ENCODE measurements around the gene ASB7.
A peak's percentile ranks its signal among the peaks of the same experiment; 100 is the strongest.

The ASB7 gene

DNA sequence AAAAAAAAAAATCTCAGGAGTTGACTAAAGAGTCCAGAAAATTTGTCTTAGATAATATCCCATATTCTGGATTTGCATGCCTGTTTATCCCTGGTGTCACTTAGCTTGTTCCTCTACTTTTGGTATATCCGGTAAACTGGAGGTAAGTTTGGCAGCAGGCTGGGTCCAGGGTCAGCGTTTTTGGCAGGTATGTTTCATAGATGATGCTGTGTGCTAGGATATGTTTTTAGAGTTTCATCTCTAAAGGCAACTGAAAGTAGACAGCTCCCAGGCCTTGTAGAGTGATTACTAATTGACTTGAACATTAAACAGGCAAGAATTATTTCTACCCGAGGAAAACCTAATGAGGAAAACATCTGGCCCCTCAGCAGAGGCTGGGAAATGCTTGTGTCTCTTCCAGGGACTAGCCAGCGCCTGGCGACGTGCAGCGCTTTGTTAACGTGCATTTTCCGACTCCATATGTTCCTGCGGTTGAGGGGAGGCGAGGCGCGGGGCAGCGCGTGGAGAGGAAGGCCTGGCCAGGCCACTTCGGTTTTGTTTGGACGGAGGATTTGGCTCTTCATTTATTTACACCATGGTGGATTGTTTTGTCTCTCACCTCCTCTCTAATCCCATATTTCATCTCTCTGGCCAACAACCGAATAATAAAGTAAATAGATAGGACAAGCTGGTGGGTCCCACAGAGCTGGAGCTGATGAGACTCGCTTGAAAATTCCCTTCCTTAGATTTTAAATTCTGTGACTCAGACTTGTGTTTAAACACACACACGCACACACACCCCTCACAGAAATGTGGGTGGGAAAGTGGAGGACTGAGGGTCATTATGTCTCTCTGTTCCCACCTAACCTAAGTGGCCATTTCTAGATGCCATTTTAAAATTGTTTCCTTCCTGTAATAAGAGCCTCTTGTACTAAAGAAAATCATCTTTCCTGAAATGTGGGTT lies 65.3 kb downstream of the ASB7 start:
- Histone ChIP-seq H2AK5ac (ENCODE audit: low read depth, low read length) (no peak overlapping the region), H3K18ac (ENCODE audit: low read length) (no peak overlapping the region), H3K4ac (ENCODE audit: low read length) (no peak overlapping the region), H3K4me3 (ENCODE audit: low read length in 2 of 2) (no peak overlapping the region), H2BK120ac (ENCODE audit: low read depth, low read length) (no peak overlapping the region), H3K9ac (ENCODE audit: low read depth, low read length, poor library complexity) (no peak overlapping the region), H3K4me2 (ENCODE audit: insufficient read depth, low read length, poor library complexity, severe bottlenecking) (no peak overlapping the region), H2BK15ac (ENCODE audit: low read length) (no peak overlapping the region), H2BK12ac (ENCODE audit: low read length) (no peak overlapping the region), H3K36me3 (replicated peaks in 1 of 2; ENCODE audit: control insufficient read depth in 2 of 2, insufficient read depth in 2 of 2, low read length in 2 of 2) (no peaks in the 10 kb centered on the region), H3K14ac (ENCODE audit: low read length) (no peak overlapping the region), H3K79me1 (ENCODE audit: low read depth, low read length) (no peaks in the 10 kb centered on the region), H2BK5ac (ENCODE audit: low read length) (no peak overlapping the region), H2AFZ (ENCODE audit: low read length) (no peak overlapping the region), H3K27me3 (ENCODE audit: control insufficient read depth in 3 of 3, insufficient read depth in 3 of 3, low read depth in 1 of 3, low read length in 3 of 3) (peaks cover 0 to 2% (median 0%) of the 10 kb centered on the region in 3 experiments), H3K23ac (ENCODE audit: low read depth, low read length, poor library complexity) (no peak overlapping the region), H3K9me3 (replicated peaks in 1 of 2; ENCODE audit: control insufficient read depth in 2 of 2, insufficient read depth in 1 of 2, low read depth in 1 of 2, low read length in 2 of 2) (no peaks in the 10 kb centered on the region), H3K4me1 (ENCODE audit: control insufficient read depth in 2 of 2, insufficient read depth in 1 of 2, low read depth in 1 of 2, low read length in 2 of 2) (peaks cover 0 to 9% of the 10 kb centered on the region in 2 donors), H3K27ac (replicated peaks; ENCODE audit: low read length) (no peak overlapping the region), H4K8ac (ENCODE audit: low read depth, low read length) (no peak overlapping the region), H4K91ac (ENCODE audit: low read depth, low read length, poor library complexity) (no peak overlapping the region)
- DNase-seq (ENCODE audit: low spot score) = no peak
- WGBS, 2 donors (ENCODE audit: extremely low coverage in 2 of 2, insufficient read length in 2 of 2, insufficient replicate concordance in 1 of 2) = no CpG with 5 or more reads among the region's 20 CpGs

DNA sequence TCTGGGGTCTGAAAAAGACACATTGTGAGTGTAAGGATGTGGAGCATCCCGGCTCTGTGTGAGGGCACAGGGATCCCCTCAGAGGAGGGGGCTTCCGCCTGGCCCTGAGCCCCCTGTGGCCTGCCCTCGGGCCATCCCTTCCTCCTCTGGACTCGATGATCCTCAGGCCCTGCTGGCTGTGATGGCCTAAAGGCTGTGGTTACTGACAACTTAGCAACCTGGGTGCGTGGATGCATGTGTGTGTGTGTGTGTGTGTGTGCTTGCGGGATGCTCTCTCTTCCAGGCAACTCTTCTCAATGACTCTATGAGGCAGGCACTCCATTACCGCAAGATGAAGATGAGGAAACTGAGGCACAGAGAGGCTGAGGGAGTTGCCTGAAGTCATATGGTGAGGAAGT lies 66.0 kb downstream of the ASB7 start:
- peaks cover 0 to 2% (median 0%) of the 10 kb centered on the region in 3 experiments for H3K27me3 ChIP-seq (ENCODE audit: control insufficient read depth in 3 of 3, insufficient read depth in 3 of 3, low read depth in 1 of 3, low read length in 3 of 3)
- H3K4me1 ChIP-seq (ENCODE audit: control insufficient read depth in 2 of 2, insufficient read depth in 1 of 2, low read depth in 1 of 2, low read length in 2 of 2) = peaks cover 0 to 5% of the 10 kb centered on the region in 2 donors
- no peaks in the 10 kb centered on the region for H3K9me3 ChIP-seq (replicated peaks in 1 of 2; ENCODE audit: control insufficient read depth in 2 of 2, insufficient read depth in 1 of 2, low read depth in 1 of 2, low read length in 2 of 2)
- H3K36me3 ChIP-seq (replicated peaks in 1 of 2; ENCODE audit: control insufficient read depth in 2 of 2, insufficient read depth in 2 of 2, low read length in 2 of 2) = no peaks in the 10 kb centered on the region
- no peak overlapping the region for H3K4me3 ChIP-seq (ENCODE audit: low read length in 2 of 2)
- H2BK15ac ChIP-seq (ENCODE audit: low read length) = no peak overlapping the region
- DNase-seq (ENCODE audit: low spot score) = no peak
- H3K4ac ChIP-seq (ENCODE audit: low read length) = no peak overlapping the region
- no peak overlapping the region for H3K18ac ChIP-seq (ENCODE audit: low read length)
- peak overlapping the region; percentile 73 for H2AK5ac ChIP-seq (ENCODE audit: low read depth, low read length)
- H3K27ac ChIP-seq (replicated peaks; ENCODE audit: low read length) = no peak overlapping the region
- no peak overlapping the region for H2BK12ac ChIP-seq (ENCODE audit: low read length)
- H2BK5ac ChIP-seq (ENCODE audit: low read length) = no peak overlapping the region
- no CpG with 5 or more reads among the region's 7 CpGs for WGBS, 2 donors (ENCODE audit: extremely low coverage in 2 of 2, insufficient read length in 2 of 2, insufficient replicate concordance in 1 of 2)
- H3K79me1 ChIP-seq (ENCODE audit: low read depth, low read length) = no peaks in the 10 kb centered on the region
- H3K4me2 ChIP-seq (ENCODE audit: insufficient read depth, low read length, poor library complexity, severe bottlenecking) = no peak overlapping the region
- H2BK120ac ChIP-seq (ENCODE audit: low read depth, low read length) = no peak overlapping the region
- H3K9ac ChIP-seq (ENCODE audit: low read depth, low read length, poor library complexity) = no peak overlapping the region
- H3K23ac ChIP-seq (ENCODE audit: low read depth, low read length, poor library complexity) = no peak overlapping the region
- no peak overlapping the region for H3K14ac ChIP-seq (ENCODE audit: low read length)
- H4K8ac ChIP-seq (ENCODE audit: low read depth, low read length) = no peak overlapping the region
- peak overlapping the region; percentile 45 for H4K91ac ChIP-seq (ENCODE audit: low read depth, low read length, poor library complexity)
- no peak overlapping the region for H2AFZ ChIP-seq (ENCODE audit: low read length)

DNA sequence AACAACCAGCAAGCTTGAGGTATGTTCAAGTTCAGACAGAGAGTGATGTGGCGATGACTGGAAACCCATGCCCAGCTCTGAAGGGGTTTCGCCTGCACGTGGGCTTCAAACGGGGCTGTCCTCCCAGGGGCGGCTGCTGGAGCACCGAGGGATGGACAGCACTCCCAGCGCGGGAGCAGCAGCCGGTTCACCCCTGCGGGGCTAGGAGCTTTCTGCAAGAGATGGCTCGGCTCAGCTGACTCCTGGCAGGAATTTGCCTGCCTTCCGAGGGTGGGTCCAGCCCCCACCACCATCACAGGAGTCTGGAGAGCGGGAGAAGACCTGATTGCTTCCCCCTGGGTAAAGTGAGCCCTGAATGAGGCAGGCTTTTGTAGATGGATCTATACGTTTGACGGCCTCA lies 66.9 kb downstream of the ASB7 start:
- H3K27me3 ChIP-seq (ENCODE audit: control insufficient read depth in 3 of 3, insufficient read depth in 3 of 3, low read depth in 1 of 3, low read length in 3 of 3) = peaks cover 0 to 2% (median 0%) of the 10 kb centered on the region in 3 experiments
- H3K4me2 ChIP-seq (ENCODE audit: insufficient read depth, low read length, poor library complexity, severe bottlenecking) = no peak overlapping the region
- no peak overlapping the region for H3K4me3 ChIP-seq (ENCODE audit: low read length in 2 of 2)
- H2BK120ac ChIP-seq (ENCODE audit: low read depth, low read length) = no peak overlapping the region
- H3K79me1 ChIP-seq (ENCODE audit: low read depth, low read length) = no peaks in the 10 kb centered on the region
- no peak overlapping the region for H3K27ac ChIP-seq (replicated peaks; ENCODE audit: low read length)
- H3K9ac ChIP-seq (ENCODE audit: low read depth, low read length, poor library complexity) = no peak overlapping the region
- no peak for DNase-seq (ENCODE audit: low spot score)
- no peak overlapping the region for H2BK12ac ChIP-seq (ENCODE audit: low read length)
- H3K36me3 ChIP-seq (replicated peaks in 1 of 2; ENCODE audit: control insufficient read depth in 2 of 2, insufficient read depth in 2 of 2, low read length in 2 of 2) = no peaks in the 10 kb centered on the region
- no peaks in the 10 kb centered on the region for H3K9me3 ChIP-seq (replicated peaks in 1 of 2; ENCODE audit: control insufficient read depth in 2 of 2, insufficient read depth in 1 of 2, low read depth in 1 of 2, low read length in 2 of 2)
- WGBS, 2 donors (ENCODE audit: extremely low coverage in 2 of 2, insufficient read length in 2 of 2, insufficient replicate concordance in 1 of 2) = no CpG with 5 or more reads among the region's 15 CpGs
- H2BK5ac ChIP-seq (ENCODE audit: low read length) = no peak overlapping the region
- no peak overlapping the region for H3K23ac ChIP-seq (ENCODE audit: low read depth, low read length, poor library complexity)
- H2AK5ac ChIP-seq (ENCODE audit: low read depth, low read length) = no peak overlapping the region
- no peaks in the 10 kb centered on the region for H3K4me1 ChIP-seq (ENCODE audit: control insufficient read depth in 2 of 2, insufficient read depth in 1 of 2, low read depth in 1 of 2, low read length in 2 of 2)
- H2AFZ ChIP-seq (ENCODE audit: low read length) = no peak overlapping the region
- no peak overlapping the region for H3K4ac ChIP-seq (ENCODE audit: low read length)
- no peak overlapping the region for H2BK15ac ChIP-seq (ENCODE audit: low read length)
- peak overlapping the region; percentile 49 for H3K18ac ChIP-seq (ENCODE audit: low read length)
- no peak overlapping the region for H4K8ac ChIP-seq (ENCODE audit: low read depth, low read length)
- H3K14ac ChIP-seq (ENCODE audit: low read length) = no peak overlapping the region
- H4K91ac ChIP-seq (ENCODE audit: low read depth, low read length, poor library complexity) = no peak overlapping the region

GRCh38 chr15:100670505-100671021 lies 68.2 kb downstream of the ASB7 start:
- Histone ChIP-seq H3K9ac (ENCODE audit: low read depth, low read length, poor library complexity) (no peak overlapping the region), H3K36me3 (replicated peaks in 1 of 2; ENCODE audit: control insufficient read depth in 2 of 2, insufficient read depth in 2 of 2, low read length in 2 of 2) (no peaks in the 10 kb centered on the region), H3K18ac (ENCODE audit: low read length) (peak overlapping the region; percentile 17), H3K9me3 (replicated peaks in 1 of 2; ENCODE audit: control insufficient read depth in 2 of 2, insufficient read depth in 1 of 2, low read depth in 1 of 2, low read length in 2 of 2) (no peaks in the 10 kb centered on the region), H2BK5ac (ENCODE audit: low read length) (no peak overlapping the region), H3K4ac (ENCODE audit: low read length) (no peak overlapping the region), H3K4me1 (ENCODE audit: control insufficient read depth in 2 of 2, insufficient read depth in 1 of 2, low read depth in 1 of 2, low read length in 2 of 2) (no peaks in the 10 kb centered on the region), H3K14ac (ENCODE audit: low read length) (no peak overlapping the region), H3K4me3 (ENCODE audit: low read length in 2 of 2) (no peak overlapping the region), H3K23ac (ENCODE audit: low read depth, low read length, poor library complexity) (no peak overlapping the region), H2BK15ac (ENCODE audit: low read length) (peak overlapping the region; percentile 75), H4K8ac (ENCODE audit: low read depth, low read length) (no peak overlapping the region), H4K91ac (ENCODE audit: low read depth, low read length, poor library complexity) (no peak overlapping the region), H2BK120ac (ENCODE audit: low read depth, low read length) (no peak overlapping the region), H2AFZ (ENCODE audit: low read length) (no peak overlapping the region), H2AK5ac (ENCODE audit: low read depth, low read length) (peak overlapping the region; percentile 37), H3K27ac (replicated peaks; ENCODE audit: low read length) (no peak overlapping the region), H3K4me2 (ENCODE audit: insufficient read depth, low read length, poor library complexity, severe bottlenecking) (no peak overlapping the region), H3K27me3 (ENCODE audit: control insufficient read depth in 3 of 3, insufficient read depth in 3 of 3, low read depth in 1 of 3, low read length in 3 of 3) (peaks cover 0 to 2% (median 0%) of the 10 kb centered on the region in 3 experiments), H3K79me1 (ENCODE audit: low read depth, low read length) (no peaks in the 10 kb centered on the region), H2BK12ac (ENCODE audit: low read length) (no peak overlapping the region)
- WGBS, 2 donors (ENCODE audit: extremely low coverage in 2 of 2, insufficient read length in 2 of 2, insufficient replicate concordance in 1 of 2) = no CpG with 5 or more reads among the region's 8 CpGs
- DNase-seq (ENCODE audit: low spot score) = no peak
